GM19397 (cell line): ENCODE data around the gene CRB1.
"Not testable (repeated sequence)": the region's sequence is repeated elsewhere in the genome, so short reads cannot be mapped to it uniquely, and the experiment has no call there.

Source experiments
- ATAC-seq: cut with Tn5 transposase; IDR thresholded peaks from one replicate; pipeline ENCODE4 v1.9.1; 2021; ENCODE audit warnings: mild to moderate bottlenecking, moderate library complexity; ENCODE audit not compliant: unreplicated experiment

CRB1 gene

GRCh38 chr1:197394831-197395608, 127.0 kb downstream of the CRB1 start:
- ATAC-seq = no peak

GRCh38 chr1:197397895-197398294, 129.8 kb downstream of the CRB1 start:
- ATAC-seq = no peak

GRCh38 chr1:197399755-197400521, 131.9 kb downstream of the CRB1 start:
- ATAC-seq = peak; percentile 68

GRCh38 chr1:197400522-197400902, 132.5 kb downstream of the CRB1 start:
- ATAC-seq = no peak

- ATAC-seq = no peak
Observed at GRCh38 chr1:197402189-197402588, 134.1 kb downstream of the CRB1 start.

- ATAC-seq = not testable (repeated sequence)
Observed at GRCh38 chr1:197404774-197405173, 136.7 kb downstream of the CRB1 start.

GRCh38 chr1:197405614-197406013, 137.6 kb downstream of the CRB1 start:
- ATAC-seq = not testable (repeated sequence)

GRCh38 chr1:197413564-197413963, 145.5 kb downstream of the CRB1 start:
- ATAC-seq = no peak

- ATAC-seq = no peak
Observed at GRCh38 chr1:197415221-197415620, 147.2 kb downstream of the CRB1 start.

- no peak for ATAC-seq
Observed at GRCh38 chr1:197418693-197419092, 150.6 kb downstream of the CRB1 start.

GRCh38 chr1:197422993-197423392, 154.9 kb downstream of the CRB1 start:
- ATAC-seq = no peak

- no peak for ATAC-seq
Observed at GRCh38 chr1:197424380-197424779, 156.3 kb downstream of the CRB1 start.

- no peak for ATAC-seq
Observed at GRCh38 chr1:197429372-197429771, 161.3 kb downstream of the CRB1 start.

- ATAC-seq = no peak
Observed at GRCh38 chr1:197435224-197435623, 167.2 kb downstream of the CRB1 start.

- no peak for ATAC-seq
Observed at GRCh38 chr1:197437601-197438000, 169.5 kb downstream of the CRB1 start.

GRCh38 chr1:197438010-197438790, 170.1 kb downstream of the CRB1 start:
- ATAC-seq = no peak

- no peak for ATAC-seq
Observed at GRCh38 chr1:197439708-197440280, 171.7 kb downstream of the CRB1 start.

- ATAC-seq = no peak
Observed at GRCh38 chr1:197440715-197441114, 172.7 kb downstream of the CRB1 start.

- ATAC-seq = no peak
Observed at GRCh38 chr1:197441999-197442414, 174.0 kb downstream of the CRB1 start.

GRCh38 chr1:197444755-197445154, 176.7 kb downstream of the CRB1 start:
- no peak for ATAC-seq
